HepG2 (cell line): ENCODE data around the gene COASY. TPM values are rescaled to one million over a fixed set of nuclear protein-coding genes. Genes with fewer than 3 reads are reported as not detected.

Experiments used
- ATAD3A ChIP-seq: sonication (generic); formaldehyde crosslinking; IDR thresholded peaks from 2 replicates; pipeline ENCODE4 v1.4.0; 2020; ENCODE audit warnings: missing genetic modification reagents
- NPAS2 ChIP-seq: sonication (generic); formaldehyde crosslinking; IDR thresholded peaks from 2 replicates; pipeline ENCODE4 v1.8.0; 2022; ENCODE audit warnings: mild to moderate bottlenecking, missing genetic modification reagents, borderline replicate concordance
- SRSF1 ChIP-seq: fragments of 200-400 bp; formaldehyde crosslinking; optimal IDR thresholded peaks from 2 replicates; pipeline ENCODE3; 2017; ENCODE audit warnings: mild to moderate bottlenecking, low read depth, low read length, moderate library complexity
- XBP1 ChIP-seq: sonication (generic); formaldehyde crosslinking; IDR thresholded peaks from 2 replicates; pipeline ENCODE4 v1.5.0; 2020; ENCODE audit warnings: missing genetic modification reagents
- ZC3H4 ChIP-seq: sonication (generic); formaldehyde crosslinking; IDR thresholded peaks from 2 replicates; pipeline ENCODE4 v1.4.0; 2020; ENCODE audit warnings: missing genetic modification reagents, borderline replicate concordance
- ZNF205 ChIP-seq: IDR thresholded peaks from 2 replicates; pipeline ENCODE4 v1.6.1; 2018; ENCODE audit warnings: missing biosample characterization, missing genetic modification reagents
- ZNF704 ChIP-seq: sonication (generic); formaldehyde crosslinking; IDR thresholded peaks from 2 replicates; pipeline ENCODE4 v1.8.1; 2023; ENCODE audit warnings: mild to moderate bottlenecking, inconsistent platforms, moderate library complexity, missing genetic modification reagents, borderline replicate concordance
- polyA plus RNA-seq, 8 experiments: library from polyadenylated mRNA; depleted of rRNA in 3 of 8; stranded (reverse) in 7 of 8; unstranded in 1 of 8; fragments of >200 nt; fragmentation: Illumina TruSeq in 4 of 8; extraction: Trizol in 4 of 8; gene quantifications; 2 replicates each; pipeline versions ENCODE4 v1.2.1 to v1.2.3, GENCODE V29; 2011 to 2016; ENCODE audit warnings: low read depth in 4 of 8, missing spikeins in 1 of 8, mixed read lengths in 1 of 8; ENCODE audit not compliant: insufficient read depth in 1 of 8
- total RNA-seq, 5 experiments: library from RNA; depleted of rRNA; stranded (reverse); fragments of >200 nt; fragmentation: Illumina TruSeq; extraction: Trizol; gene quantifications; 2 replicates each; pipeline ENCODE4 v1.2.3, GENCODE V29; 2016; ENCODE audit warnings: low read depth in 1 of 5
- TF ChIP-seq, protein P1 (sequence below): sonication (generic); formaldehyde crosslinking; IDR thresholded peaks from 2 replicates; pipeline ENCODE4 v1.4.0; 2020; ENCODE audit warnings: missing genetic modification reagents
- TF ChIP-seq, protein P2 (sequence below): sonication (generic); formaldehyde crosslinking; IDR thresholded peaks from 2 replicates; pipeline ENCODE4; 2020; ENCODE audit warnings: missing genetic modification reagents, mild to moderate bottlenecking, borderline replicate concordance
- TF ChIP-seq, protein P3 (sequence below): sonication (generic); formaldehyde crosslinking; IDR thresholded peaks from 2 replicates; pipeline ENCODE4 v1.4.0; 2020; ENCODE audit warnings: low read depth, mild to moderate bottlenecking, missing genetic modification reagents
- TF ChIP-seq, protein P4 (sequence below), 2 experiments: fragments of 450-650 bp in 1 of 2; sonication (generic) in 1 of 2; formaldehyde crosslinking; IDR thresholded peaks; 2 replicates each; pipeline versions ENCODE4 v1.5.0 to v1.8.0; 2020 to 2022; ENCODE audit warnings: mild to moderate bottlenecking in 1 of 2, missing genetic modification reagents in 1 of 2
- TF ChIP-seq, protein P5 (sequence below): sonication (generic); formaldehyde crosslinking; IDR thresholded peaks from 2 replicates; pipeline ENCODE4 v1.4.0; 2020; ENCODE audit warnings: mild to moderate bottlenecking, missing genetic modification reagents

COASY gene
- total and polyA plus RNA-seq, 2 of the 13 experiments (the other 11 are each of a cell fraction or from before 2014, with no cell fraction given), result 90.7 to 125 TPM

DNA sequence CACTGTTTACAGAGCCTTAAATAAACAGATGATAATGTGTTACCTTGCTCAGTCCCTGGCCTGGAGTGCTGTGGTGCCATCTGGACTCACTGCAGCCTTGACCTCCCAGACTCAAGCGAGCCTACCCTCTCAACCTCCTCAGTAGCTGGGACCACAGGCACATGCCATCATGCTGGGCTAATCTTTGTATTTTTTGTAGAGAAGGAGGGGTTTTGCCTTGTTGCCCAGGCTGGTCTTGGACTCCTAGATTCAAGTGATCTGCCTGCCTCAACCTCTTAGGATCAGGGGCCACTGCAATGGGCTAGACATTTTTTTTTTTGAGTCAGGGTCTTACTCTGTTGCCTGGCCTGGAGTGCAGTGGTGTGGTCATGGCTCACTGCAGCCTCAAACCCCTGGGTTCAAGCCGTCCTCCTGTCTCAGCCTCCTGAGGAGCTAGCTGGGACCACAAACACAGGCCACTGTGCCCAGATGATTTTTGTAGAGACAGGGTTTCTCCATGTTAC, 30.9 kb upstream of the COASY start (continued):
- TF ChIP-seq XBP1 (no peak), NPAS2 (CRISPR knock-in tag) (no peak), ZC3H4 (CRISPR knock-in tag) (no peak), ATAD3A (CRISPR knock-in tag) (no peak), ZNF704 (CRISPR knock-in tag) (no peak), ZNF205 (CRISPR knock-in tag) (peak; percentile 93), SRSF1 (no peak)
- TF ChIP-seq, protein P1, sequence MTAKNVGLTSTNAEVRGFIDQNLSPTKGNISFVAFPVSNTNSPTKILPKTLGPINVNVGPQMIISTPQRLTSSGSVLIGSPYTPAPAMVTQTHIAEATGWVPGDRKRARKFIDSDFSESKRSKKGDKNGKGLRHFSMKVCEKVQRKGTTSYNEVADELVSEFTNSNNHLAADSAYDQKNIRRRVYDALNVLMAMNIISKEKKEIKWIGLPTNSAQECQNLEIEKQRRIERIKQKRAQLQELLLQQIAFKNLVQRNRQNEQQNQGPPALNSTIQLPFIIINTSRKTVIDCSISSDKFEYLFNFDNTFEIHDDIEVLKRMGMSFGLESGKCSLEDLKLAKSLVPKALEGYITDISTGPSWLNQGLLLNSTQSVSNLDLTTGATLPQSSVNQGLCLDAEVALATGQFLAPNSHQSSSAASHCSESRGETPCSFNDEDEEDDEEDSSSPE, result peak; percentile 17; the same call in 1 of the 2 replicates
- TF ChIP-seq, protein P2, sequence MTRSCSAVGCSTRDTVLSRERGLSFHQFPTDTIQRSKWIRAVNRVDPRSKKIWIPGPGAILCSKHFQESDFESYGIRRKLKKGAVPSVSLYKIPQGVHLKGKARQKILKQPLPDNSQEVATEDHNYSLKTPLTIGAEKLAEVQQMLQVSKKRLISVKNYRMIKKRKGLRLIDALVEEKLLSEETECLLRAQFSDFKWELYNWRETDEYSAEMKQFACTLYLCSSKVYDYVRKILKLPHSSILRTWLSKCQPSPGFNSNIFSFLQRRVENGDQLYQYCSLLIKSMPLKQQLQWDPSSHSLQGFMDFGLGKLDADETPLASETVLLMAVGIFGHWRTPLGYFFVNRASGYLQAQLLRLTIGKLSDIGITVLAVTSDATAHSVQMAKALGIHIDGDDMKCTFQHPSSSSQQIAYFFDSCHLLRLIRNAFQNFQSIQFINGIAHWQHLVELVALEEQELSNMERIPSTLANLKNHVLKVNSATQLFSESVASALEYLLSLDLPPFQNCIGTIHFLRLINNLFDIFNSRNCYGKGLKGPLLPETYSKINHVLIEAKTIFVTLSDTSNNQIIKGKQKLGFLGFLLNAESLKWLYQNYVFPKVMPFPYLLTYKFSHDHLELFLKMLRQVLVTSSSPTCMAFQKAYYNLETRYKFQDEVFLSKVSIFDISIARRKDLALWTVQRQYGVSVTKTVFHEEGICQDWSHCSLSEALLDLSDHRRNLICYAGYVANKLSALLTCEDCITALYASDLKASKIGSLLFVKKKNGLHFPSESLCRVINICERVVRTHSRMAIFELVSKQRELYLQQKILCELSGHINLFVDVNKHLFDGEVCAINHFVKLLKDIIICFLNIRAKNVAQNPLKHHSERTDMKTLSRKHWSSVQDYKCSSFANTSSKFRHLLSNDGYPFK (CRISPR knock-in tag), result peak; percentile 57; the same call in 1 of the 2 replicates
- TF ChIP-seq, protein P3, sequence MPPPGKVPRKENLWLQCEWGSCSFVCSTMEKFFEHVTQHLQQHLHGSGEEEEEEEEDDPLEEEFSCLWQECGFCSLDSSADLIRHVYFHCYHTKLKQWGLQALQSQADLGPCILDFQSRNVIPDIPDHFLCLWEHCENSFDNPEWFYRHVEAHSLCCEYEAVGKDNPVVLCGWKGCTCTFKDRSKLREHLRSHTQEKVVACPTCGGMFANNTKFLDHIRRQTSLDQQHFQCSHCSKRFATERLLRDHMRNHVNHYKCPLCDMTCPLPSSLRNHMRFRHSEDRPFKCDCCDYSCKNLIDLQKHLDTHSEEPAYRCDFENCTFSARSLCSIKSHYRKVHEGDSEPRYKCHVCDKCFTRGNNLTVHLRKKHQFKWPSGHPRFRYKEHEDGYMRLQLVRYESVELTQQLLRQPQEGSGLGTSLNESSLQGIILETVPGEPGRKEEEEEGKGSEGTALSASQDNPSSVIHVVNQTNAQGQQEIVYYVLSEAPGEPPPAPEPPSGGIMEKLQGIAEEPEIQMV (CRISPR knock-in tag), result peak; percentile 62
- TF ChIP-seq, protein P4, sequence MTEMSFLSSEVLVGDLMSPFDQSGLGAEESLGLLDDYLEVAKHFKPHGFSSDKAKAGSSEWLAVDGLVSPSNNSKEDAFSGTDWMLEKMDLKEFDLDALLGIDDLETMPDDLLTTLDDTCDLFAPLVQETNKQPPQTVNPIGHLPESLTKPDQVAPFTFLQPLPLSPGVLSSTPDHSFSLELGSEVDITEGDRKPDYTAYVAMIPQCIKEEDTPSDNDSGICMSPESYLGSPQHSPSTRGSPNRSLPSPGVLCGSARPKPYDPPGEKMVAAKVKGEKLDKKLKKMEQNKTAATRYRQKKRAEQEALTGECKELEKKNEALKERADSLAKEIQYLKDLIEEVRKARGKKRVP (CRISPR knock-in tag; IDR thresholded peaks at IDR 0.05), result peak in 1 of 2 experiments; percentile 87; a peak in 2 of 4 replicates
- TF ChIP-seq, protein P5, sequence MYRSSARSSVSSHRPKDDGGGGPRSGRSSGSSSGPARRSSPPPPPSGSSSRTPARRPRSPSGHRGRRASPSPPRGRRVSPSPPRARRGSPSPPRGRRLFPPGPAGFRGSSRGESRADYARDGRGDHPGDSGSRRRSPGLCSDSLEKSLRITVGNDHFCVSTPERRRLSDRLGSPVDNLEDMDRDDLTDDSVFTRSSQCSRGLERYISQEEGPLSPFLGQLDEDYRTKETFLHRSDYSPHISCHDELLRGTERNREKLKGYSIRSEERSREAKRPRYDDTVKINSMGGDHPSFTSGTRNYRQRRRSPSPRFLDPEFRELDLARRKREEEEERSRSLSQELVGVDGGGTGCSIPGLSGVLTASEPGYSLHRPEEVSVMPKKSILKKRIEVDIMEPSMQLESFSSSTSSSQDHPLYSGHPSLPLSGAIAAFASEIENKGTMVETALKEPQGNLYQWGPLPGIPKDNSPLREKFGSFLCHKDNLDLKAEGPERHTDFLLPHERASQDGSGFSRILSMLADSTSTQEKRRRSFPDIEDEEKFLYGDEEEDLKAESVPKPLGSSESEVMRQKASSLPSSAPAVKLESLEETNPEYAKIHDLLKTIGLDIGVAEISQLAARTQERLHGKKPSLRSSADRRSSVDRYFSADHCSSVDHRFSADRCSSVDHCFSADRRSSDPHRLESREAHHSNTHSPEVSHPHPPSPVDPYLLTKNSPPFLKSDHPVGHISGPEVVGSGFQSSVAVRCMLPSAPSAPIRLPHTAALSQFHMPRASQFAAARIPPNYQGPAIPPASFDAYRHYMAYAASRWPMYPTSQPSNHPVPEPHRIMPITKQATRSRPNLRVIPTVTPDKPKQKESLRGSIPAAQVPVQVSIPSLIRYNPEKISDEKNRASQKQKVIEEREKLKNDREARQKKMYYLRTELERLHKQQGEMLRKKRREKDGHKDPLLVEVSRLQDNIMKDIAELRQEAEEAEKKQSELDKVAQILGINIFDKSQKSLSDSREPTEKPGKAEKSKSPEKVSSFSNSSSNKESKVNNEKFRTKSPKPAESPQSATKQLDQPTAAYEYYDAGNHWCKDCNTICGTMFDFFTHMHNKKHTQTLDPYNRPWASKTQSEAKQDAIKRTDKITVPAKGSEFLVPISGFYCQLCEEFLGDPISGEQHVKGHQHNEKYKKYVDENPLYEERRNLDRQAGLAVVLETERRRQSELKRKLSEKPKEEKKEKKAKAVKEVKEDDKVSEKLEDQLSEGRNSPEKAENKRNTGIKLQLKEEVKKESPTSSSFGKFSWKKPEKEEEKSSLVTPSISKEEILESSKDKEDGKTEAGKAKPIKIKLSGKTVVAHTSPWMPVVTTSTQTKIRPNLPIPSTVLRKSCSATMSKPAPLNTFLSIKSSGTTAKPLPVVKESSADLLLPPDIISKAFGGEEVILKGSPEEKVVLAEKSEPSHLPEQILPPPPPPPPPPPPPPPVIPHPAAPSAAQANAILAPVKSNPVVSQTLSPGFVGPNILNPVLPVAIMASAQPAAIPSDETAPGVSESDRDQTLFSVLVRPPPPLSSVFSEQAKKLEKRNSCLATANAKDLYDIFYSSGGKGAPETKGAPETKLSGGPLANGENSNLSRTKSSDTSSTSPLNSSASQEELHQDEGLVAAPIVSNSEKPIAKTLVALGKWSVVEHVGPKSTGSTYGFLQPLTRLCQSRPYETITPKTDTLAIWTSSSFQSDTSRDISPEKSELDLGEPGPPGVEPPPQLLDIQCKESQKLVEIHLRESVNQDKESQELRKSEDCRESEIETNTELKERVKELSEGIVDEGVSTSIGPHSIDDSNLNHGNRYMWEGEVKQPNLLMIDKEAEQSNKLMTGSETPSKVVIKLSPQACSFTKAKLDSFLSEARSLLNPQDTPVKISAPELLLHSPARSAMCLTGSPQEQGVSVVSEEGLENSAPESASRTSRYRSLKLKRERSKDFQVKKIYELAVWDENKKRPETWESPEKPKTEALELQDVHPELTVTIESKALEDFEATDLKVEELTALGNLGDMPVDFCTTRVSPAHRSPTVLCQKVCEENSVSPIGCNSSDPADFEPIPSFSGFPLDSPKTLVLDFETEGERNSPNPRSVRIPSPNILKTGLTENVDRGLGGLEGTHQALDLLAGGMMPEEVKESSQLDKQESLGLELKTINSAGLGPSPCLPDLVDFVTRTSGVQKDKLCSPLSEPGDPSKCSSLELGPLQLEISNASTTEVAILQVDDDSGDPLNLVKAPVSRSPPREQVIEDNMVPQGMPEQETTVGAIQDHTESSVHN (CRISPR knock-in tag), result 0 out of 2 replicates have a peak, but pooled peaks have one; percentile 66
